Astrocyte (in vitro differentiated cells and primary cell): ENCODE data around the gene NDUFS7.

Source experiments
- EZH2 ChIP-seq: IDR thresholded peaks from 2 replicates; pipeline ENCODE4 v1.6.1; 2012; ENCODE audit warnings: mild to moderate bottlenecking, low read length, inconsistent platforms; ENCODE audit not compliant: insufficient read depth
- TF ChIP-seq, protein P1 (sequence below): IDR thresholded peaks from 2 replicates; pipeline ENCODE4 v1.5.1; 2011; ENCODE audit warnings: low read depth, mild to moderate bottlenecking, inconsistent platforms, low read length, moderate library complexity; ENCODE audit not compliant: insufficient read depth

DNA sequence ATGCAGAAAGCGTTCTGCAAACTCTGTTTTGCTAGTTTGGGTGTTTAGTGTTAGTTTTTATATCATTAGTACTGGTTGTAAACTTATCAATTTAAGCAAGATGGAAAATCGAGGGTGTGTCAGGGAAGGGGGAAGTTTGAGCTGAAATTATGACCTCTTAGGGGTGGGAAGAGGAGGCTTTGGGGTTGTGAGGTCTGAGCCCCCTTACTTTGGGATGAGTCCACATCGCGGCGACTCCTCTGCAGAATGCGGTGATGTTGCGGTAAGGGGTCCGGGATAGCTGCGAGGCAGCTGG, 743 bp upstream of the NDUFS7 start:
- TF ChIP-seq, protein P1, sequence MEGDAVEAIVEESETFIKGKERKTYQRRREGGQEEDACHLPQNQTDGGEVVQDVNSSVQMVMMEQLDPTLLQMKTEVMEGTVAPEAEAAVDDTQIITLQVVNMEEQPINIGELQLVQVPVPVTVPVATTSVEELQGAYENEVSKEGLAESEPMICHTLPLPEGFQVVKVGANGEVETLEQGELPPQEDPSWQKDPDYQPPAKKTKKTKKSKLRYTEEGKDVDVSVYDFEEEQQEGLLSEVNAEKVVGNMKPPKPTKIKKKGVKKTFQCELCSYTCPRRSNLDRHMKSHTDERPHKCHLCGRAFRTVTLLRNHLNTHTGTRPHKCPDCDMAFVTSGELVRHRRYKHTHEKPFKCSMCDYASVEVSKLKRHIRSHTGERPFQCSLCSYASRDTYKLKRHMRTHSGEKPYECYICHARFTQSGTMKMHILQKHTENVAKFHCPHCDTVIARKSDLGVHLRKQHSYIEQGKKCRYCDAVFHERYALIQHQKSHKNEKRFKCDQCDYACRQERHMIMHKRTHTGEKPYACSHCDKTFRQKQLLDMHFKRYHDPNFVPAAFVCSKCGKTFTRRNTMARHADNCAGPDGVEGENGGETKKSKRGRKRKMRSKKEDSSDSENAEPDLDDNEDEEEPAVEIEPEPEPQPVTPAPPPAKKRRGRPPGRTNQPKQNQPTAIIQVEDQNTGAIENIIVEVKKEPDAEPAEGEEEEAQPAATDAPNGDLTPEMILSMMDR, result no peak
- no peak for TF ChIP-seq EZH2
